Cardiac fibroblast (primary cell): ENCODE results near the gene RANBP6.

Experiments used
- DNase-seq, 2 donors: peaks; one replicate each; pipeline versions ENCODE4 v3.0.0 to v3.0.0-alpha.2; 2010; ENCODE audit warnings: low read depth in 2 of 2
- H3K4me3 ChIP-seq, 2 donors: replicated peaks in 1 of 2; 1 replicate in 1 of 2; 2 replicates in 1 of 2; pipeline ENCODE4 v1.5.1; 2011; ENCODE audit warnings: low read depth in 2 of 2, low read length in 2 of 2, mild to moderate bottlenecking in 2 of 2, moderate library complexity in 1 of 2
- TF ChIP-seq, protein P1 (sequence below): IDR thresholded peaks from one replicate; pipeline ENCODE4 v1.5.1; 2011; ENCODE audit warnings: low read depth, mild to moderate bottlenecking, low read length, inconsistent platforms

Gene RANBP6

DNA sequence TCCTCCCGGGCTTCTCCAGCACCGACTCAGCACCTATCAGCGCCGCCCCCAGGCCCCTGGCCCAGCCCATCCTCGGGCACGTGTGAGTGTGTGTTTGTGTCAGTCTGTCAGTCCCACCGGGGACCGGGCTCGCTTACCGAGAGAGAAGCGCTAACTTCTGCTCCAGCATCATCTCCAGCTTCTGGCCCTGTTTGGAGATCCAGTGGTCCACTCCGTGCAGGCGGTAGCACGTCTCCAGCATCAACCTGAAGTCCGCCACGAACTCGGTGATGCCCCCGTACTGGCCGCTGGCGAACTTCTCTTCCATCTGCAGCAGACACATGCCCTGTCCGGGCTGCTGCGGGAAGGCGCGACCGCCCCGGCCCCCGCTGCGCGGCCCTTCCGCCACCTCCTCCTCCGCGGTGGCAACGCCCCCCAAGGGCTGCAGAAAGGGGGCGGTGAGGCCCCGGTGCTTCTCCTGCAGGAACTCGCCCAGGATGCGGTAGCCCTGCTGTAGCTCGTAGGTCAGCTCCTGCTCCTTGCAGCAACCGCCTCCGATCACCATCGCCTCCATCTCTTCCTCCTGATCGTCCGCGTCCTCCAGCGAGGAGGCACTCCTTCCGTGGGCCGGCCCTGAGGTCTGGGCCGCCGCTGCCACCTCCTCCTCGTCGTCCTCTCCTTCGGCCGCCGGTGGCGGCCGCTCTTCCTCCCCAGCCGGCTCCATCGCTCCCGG, 8.2 kb downstream of the RANBP6 start:
- peak; percentile 24 to 83 for DNase-seq
- TF ChIP-seq, protein P1, sequence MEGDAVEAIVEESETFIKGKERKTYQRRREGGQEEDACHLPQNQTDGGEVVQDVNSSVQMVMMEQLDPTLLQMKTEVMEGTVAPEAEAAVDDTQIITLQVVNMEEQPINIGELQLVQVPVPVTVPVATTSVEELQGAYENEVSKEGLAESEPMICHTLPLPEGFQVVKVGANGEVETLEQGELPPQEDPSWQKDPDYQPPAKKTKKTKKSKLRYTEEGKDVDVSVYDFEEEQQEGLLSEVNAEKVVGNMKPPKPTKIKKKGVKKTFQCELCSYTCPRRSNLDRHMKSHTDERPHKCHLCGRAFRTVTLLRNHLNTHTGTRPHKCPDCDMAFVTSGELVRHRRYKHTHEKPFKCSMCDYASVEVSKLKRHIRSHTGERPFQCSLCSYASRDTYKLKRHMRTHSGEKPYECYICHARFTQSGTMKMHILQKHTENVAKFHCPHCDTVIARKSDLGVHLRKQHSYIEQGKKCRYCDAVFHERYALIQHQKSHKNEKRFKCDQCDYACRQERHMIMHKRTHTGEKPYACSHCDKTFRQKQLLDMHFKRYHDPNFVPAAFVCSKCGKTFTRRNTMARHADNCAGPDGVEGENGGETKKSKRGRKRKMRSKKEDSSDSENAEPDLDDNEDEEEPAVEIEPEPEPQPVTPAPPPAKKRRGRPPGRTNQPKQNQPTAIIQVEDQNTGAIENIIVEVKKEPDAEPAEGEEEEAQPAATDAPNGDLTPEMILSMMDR: no peak
- peak overlapping the region; percentile 80 to 86 for H3K4me3 ChIP-seq

DNA sequence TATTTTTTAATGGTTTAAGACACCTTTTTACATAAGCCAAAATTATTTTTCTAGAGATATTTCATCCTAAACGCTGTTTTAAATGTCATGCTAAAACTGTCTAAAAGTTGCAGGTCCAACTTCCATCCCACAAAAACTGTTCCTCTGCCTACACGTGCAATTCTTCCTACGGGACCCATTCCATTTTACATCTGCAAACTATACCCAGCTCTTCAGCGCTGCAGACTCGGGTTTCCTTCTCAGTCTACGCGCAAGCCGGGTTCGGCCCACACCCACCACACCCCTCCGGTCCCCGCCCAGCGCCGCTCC, 8.7 kb downstream of the RANBP6 start:
- H3K4me3 ChIP-seq: peak overlapping the region; percentile 80 to 86
- TF ChIP-seq, protein P1: no peak
- DNase-seq: peak in 1 of 2 donors; percentile 85

DNA sequence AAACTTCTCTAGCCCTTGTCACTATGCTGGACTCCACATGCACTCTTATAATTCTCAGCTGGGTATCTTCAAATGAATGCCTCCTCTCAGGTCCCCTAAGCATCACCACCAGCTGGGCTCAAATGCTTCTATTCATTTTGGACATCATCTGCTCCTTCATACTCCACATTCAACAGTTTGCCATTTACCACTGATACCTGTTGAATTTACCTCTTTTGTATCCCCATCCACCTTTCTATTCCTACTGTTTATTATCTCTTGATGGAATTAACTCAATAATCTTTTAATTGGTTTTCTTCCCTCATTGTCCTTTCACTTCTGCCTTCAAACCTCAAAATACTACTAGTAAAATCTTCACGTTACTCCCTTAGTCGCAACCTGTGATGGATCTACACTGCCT, 14.5 kb downstream of the RANBP6 start:
- H3K4me3 ChIP-seq: no peak overlapping the region
- TF ChIP-seq, protein P1: no peak
- no peak for DNase-seq

DNA sequence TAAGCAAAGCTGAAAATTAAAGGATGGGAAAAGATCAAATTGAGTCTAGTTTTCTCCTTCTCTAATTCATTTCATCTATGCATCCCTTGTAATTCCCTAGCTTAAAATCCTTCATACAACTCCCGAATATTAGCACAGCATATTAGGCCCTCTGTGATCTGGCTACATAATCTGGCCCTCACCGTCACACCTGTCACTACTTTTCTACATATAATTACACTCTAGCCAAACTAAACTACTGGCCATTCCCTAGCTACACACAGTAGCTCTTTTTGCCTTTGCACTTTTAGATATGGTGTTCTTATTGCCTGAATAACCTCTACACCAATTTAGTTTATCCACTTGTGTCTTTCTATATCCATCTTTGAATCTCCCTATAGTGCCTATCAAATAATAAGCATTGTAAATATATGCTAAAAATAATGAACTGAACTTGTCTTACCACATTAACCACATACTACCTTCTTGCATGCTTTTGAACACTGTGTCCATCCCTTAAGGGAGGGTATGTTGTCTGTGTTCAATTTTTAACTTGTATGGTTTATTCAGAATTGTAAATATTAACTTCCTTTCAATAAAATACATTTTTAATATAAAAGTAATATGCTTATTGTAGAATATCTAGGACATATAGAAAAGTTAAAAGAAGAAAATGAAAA, 15.9 kb downstream of the RANBP6 start:
- DNase-seq: no peak
- TF ChIP-seq, protein P1: no peak
- no peak overlapping the region for H3K4me3 ChIP-seq

DNA sequence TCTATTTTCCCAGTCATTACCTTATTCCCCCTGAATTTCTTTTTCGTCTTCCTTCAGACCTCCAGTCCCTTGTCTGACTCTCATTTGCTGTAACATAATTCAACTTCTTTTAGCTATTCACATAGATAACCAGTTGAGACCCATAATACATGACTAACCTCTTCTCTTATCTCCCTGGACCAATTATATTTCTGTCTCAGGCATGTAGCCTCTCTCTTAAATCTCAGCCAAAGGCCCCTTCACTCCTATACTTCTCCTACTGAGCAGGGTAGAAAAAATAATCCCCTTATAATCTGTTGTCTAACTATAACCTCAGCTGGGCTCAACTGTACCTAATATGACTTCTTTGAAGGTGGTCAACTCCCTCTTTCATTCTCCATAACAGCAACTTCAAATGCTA, 20.9 kb downstream of the RANBP6 start:
- H3K4me3 ChIP-seq: no peak overlapping the region
- TF ChIP-seq, protein P1: no peak
- no peak for DNase-seq

DNA sequence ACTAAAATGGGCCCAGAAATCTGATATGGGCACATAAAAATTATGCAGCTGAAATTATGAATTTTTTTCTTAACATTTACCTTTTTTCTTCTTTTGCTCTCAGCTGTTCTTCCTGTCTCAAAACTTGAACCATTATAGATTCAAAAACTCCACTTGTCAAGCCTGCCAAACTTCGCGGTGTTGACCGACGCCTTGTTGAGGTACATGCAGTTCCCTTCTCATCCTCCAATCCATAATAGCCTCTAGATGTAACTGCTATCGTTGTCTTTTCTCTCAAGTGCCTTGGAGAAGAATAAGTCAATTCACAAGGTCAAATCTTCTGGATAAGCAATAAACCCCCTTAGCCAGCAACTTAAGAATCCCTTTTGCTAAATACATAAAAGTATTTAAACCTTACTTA, 27.2 kb downstream of the RANBP6 start:
- no peak overlapping the region for H3K4me3 ChIP-seq
- TF ChIP-seq, protein P1: no peak
- no peak for DNase-seq

DNA sequence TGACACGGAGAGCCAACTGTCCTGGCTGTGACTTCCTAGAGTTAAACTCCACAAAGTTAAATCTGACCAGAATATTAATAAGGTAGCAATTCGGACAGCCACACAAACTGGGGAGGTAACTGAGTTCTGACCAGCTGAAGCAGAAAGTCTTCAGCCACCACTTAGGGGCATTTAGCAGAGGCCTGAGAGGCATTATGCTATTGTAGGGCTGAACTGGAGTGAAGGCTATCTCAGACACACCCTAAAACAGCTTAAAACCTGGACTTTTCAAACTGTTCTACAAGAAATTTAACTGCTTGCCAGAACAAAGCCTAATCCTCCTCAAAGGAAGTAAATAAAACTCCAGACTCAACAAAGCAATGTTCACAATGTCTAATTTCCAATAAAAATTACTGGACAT, 32.4 kb downstream of the RANBP6 start:
- TF ChIP-seq, protein P1: no peak
- no peak overlapping the region for H3K4me3 ChIP-seq
- DNase-seq: no peak
